Cardiac muscle cell (in vitro differentiated cells and primary cell): ENCODE measurements around the gene MYEOV. TPM values are rescaled to one million over a fixed set of nuclear protein-coding genes. Genes with fewer than 3 reads are reported as not detected.

Experiments
- DNase-seq, 2 donors: peaks; one replicate each; pipeline versions ENCODE4 v3.0.0 to v3.0.0-alpha.2; 2010 to 2017; ENCODE audit warnings: low read depth in 1 of 2, low spot score in 1 of 2
- H3K27ac ChIP-seq: fragments of 200-600 bp; sonication (generic); 2 replicates; pipeline ENCODE4 v1.5.1; 2016
- H3K27me3 ChIP-seq: fragments of 200-600 bp; sonication (generic); 2 replicates; pipeline ENCODE4 v1.6.0; 2016; ENCODE audit warnings: control low read depth
- H3K36me3 ChIP-seq: fragments of 200-600 bp; sonication (generic); 2 replicates; pipeline ENCODE4 v1.5.1; 2016; ENCODE audit warnings: control low read depth
- H3K4me1 ChIP-seq: fragments of 200-600 bp; sonication (generic); 2 replicates; pipeline ENCODE4 v1.8.1; 2017; ENCODE audit warnings: low read depth, mild to moderate bottlenecking, mixed run types
- H3K4me3 ChIP-seq: fragments of 200-600 bp; sonication (generic); 2 replicates; pipeline ENCODE4 v1.5.1; 2016; ENCODE audit warnings: mild to moderate bottlenecking
- H3K9me3 ChIP-seq: fragments of 200-600 bp; sonication (generic); 2 replicates; pipeline ENCODE4 v1.5.1; 2017; ENCODE audit warnings: low read depth, mild to moderate bottlenecking, control low read depth
- polyA plus RNA-seq: library from polyadenylated mRNA; unstranded; fragments of >200 nt; fragmentation: Nextera tagmentation; extraction: Ambion mirVana; gene quantifications from 2 replicates; pipeline ENCODE4 v1.2.1, GENCODE V29; 2016
- total RNA-seq: library from RNA; depleted of rRNA; stranded (reverse); fragments of >200 nt; gene quantifications from 2 replicates; pipeline ENCODE4 v1.2.3, GENCODE V29; 2016
- TF ChIP-seq, protein P1 (sequence below): IDR thresholded peaks from 2 replicates; pipeline ENCODE4 v1.5.1; 2012; ENCODE audit warnings: low read depth, mild to moderate bottlenecking, low read length

Gene MYEOV
- total and polyA plus RNA-seq, 2 experiments from 2014 or later, result 0.51 TPM; not detected in 1

DNA sequence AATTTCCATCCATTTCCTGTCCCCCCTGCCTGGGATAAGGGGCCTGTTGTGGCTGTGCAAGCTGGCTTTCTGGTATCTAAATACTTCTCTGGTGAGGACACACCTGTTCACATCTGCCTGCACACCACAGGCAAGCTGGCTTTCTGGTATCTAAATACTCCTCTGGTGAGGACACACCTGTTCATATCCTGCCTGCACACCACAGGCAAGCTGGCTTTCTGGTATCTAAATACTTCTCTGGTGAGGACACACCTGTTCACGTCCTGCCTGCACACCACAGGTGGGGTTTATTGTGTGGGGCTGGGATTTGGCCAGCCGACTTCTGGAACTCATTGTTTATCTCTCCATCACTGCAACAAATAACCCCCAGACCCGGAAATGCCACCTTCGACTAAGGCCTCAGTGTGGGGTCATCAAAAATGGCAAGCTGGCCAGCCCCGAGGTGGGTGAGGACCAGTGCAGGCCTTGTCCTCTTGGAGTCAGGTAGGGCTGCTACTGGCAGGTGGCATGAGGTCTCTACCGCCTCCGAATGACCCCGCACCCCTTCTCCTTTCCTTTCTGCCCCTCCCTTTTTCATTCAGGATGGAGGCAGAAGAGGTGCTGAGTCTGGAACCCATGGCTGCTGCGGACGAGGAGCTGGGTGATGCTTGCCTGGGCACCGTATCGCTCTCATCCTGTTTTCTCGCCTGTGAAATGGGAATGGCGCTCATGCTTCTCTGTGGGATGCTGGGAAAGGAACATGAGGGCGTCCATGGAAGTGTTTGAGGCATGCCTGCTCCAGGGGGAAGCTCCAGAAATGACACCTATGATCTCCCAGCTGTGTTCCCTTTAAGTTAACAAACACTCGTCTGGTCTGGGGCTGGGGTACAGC, 43.5 kb upstream of the MYEOV start:
- Histone ChIP-seq H3K27me3 (peaks cover 24% of the 10 kb centered on the region), H3K27ac (no peak overlapping the region), H3K9me3 (no peaks in the 10 kb centered on the region), H3K36me3 (no peaks in the 10 kb centered on the region), H3K4me3 (no peak overlapping the region), H3K4me1 (peaks cover 3% of the 10 kb centered on the region)
- no peak for DNase-seq
- TF ChIP-seq, protein P1, sequence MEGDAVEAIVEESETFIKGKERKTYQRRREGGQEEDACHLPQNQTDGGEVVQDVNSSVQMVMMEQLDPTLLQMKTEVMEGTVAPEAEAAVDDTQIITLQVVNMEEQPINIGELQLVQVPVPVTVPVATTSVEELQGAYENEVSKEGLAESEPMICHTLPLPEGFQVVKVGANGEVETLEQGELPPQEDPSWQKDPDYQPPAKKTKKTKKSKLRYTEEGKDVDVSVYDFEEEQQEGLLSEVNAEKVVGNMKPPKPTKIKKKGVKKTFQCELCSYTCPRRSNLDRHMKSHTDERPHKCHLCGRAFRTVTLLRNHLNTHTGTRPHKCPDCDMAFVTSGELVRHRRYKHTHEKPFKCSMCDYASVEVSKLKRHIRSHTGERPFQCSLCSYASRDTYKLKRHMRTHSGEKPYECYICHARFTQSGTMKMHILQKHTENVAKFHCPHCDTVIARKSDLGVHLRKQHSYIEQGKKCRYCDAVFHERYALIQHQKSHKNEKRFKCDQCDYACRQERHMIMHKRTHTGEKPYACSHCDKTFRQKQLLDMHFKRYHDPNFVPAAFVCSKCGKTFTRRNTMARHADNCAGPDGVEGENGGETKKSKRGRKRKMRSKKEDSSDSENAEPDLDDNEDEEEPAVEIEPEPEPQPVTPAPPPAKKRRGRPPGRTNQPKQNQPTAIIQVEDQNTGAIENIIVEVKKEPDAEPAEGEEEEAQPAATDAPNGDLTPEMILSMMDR, result no peak

DNA sequence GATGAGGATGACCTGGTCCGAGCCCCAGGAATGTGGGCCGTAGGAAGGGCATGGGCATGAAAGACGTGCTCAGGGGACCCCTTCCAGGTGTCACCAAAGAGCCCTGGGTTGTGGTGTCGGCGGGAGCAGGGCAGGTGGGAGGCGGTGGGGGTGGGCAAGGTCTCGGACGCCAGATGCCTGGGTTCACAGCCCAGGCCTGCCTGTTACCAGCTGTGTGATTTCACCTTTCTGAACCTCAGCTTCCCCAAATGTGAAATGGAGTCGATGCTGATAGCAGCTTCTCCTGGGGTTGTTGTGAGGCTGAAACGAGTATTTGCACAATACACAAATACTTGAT, 42.9 kb upstream of the MYEOV start:
- TF ChIP-seq, protein P1, result no peak
- no peak for DNase-seq

DNA sequence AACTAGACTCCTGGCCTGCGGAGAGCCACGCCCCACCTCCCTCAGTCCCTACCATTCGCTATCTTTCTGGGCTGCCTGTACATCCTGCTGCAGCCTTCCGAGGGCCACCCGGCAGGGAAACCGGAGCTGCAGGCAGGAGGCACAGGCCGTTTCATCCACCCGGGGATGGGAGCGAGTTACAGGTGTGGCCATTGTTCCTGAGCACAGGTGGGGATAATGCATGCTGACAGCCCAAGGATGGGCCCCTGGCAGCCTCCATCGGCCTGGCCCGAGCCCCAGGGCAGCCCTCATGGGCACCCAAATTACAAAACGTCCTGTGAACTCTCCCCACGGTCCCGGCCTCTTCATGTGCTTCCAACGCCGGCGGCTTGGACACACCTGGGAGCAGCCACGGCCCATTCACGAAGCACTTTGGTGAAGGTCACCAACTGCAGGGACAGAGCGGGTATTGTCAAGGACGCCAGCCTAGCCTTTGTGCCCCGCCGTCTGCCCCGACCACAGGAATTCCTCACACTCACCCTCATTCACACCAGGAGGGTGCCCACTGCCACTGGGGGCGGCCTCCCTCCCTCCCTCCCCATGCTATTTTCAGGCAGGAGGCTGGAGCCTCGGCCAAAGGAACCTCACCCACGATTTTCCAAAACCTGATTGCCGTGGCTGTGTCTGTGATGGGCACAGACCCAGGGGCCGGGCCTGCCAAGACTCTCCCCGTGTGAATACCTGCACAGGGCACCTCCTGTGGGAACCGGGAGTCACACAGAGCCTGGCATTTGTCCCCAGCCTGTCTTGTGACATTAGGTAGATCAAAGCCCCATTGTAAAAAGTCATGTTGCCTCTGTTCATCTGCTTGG, 42.1 kb upstream of the MYEOV start:
- Histone ChIP-seq H3K36me3 (no peaks in the 10 kb centered on the region), H3K27me3 (peaks cover 24% of the 10 kb centered on the region), H3K4me1 (peaks cover 3% of the 10 kb centered on the region), H3K27ac (no peak overlapping the region), H3K9me3 (no peaks in the 10 kb centered on the region), H3K4me3 (no peak overlapping the region)
- DNase-seq, result no peak
- TF ChIP-seq, protein P1, result no peak

More for the DNA sequence above, 42.9 kb upstream of the MYEOV start:
- H3K27ac ChIP-seq, result no peak overlapping the region
- peaks cover 24% of the 10 kb centered on the region for H3K27me3 ChIP-seq
- H3K4me1 ChIP-seq, result peaks cover 3% of the 10 kb centered on the region
- no peaks in the 10 kb centered on the region for H3K36me3 ChIP-seq
- no peak overlapping the region for H3K4me3 ChIP-seq
- no peaks in the 10 kb centered on the region for H3K9me3 ChIP-seq

DNA sequence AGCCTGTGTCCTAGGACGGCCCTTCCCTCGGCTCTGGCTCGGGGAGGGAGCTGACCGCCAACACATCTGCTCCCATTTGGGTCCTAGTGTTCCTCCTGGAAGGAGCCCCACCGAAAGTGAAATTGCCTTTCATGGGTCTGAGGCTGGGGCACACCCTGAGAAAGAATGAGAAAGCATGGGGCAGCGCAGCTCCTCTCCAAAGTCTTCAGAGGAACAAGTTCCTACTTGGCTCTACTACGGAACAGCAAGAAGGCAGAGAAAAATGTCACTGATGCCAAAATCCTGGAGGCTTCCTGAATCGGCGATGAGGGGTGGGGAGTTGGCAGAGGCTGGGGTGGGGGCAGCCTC, 41.5 kb upstream of the MYEOV start:
- H3K27me3 ChIP-seq, result peaks cover 24% of the 10 kb centered on the region
- H3K4me1 ChIP-seq, result peaks cover 3% of the 10 kb centered on the region
- no peaks in the 10 kb centered on the region for H3K36me3 ChIP-seq
- no peak for DNase-seq
- no peaks in the 10 kb centered on the region for H3K9me3 ChIP-seq
- H3K27ac ChIP-seq, result no peak overlapping the region
- H3K4me3 ChIP-seq, result no peak overlapping the region
- TF ChIP-seq, protein P1, result no peak

DNA sequence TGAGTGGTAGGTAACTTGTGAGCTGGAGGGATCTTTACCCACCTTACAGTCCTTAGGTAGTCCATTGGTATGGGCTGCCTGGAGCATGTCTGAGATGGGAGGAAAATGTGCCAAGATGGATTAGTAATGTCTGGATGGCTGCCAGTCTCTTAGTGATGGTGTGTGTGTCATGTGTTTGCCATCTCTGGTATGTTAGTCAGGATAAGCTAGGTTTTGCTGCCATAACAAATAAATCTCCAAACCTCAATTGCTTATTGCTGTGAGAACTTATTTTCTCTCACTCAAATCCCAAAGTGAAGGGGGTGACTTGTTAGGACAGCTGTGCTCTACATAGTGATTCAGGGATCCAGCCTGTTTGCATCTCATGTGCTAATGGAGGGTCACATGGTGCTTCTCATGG, 40.9 kb upstream of the MYEOV start:
- DNase-seq, result peak in 1 of 2 donors; percentile 43

More for the DNA sequence above, 40.9 kb upstream of the MYEOV start:
- TF ChIP-seq, protein P1, result no peak
- no peak overlapping the region for H3K4me3 ChIP-seq
- no peak overlapping the region for H3K27ac ChIP-seq
- no peaks in the 10 kb centered on the region for H3K9me3 ChIP-seq
- peaks cover 24% of the 10 kb centered on the region for H3K27me3 ChIP-seq
- H3K36me3 ChIP-seq, result no peaks in the 10 kb centered on the region
- peaks cover 3% of the 10 kb centered on the region for H3K4me1 ChIP-seq
